ENCODE measurements around the gene NSG2.

Gene NSG2

GRCh38 chr5:174157048-174157447 lies 111.5 kb downstream of the NSG2 start:
- no peak for DNase-seq (ENCODE audit: low spot score)
- TF ChIP-seq CTCF (IDR thresholded peaks at IDR 0.05; ENCODE audit: borderline replicate concordance, control extremely low read depth, extremely low read depth, insufficient read depth, missing control alignments) = no peak
- in situ Hi-C loops (cut with MboI; ENCODE audit: low sequenced_read_pairs, unreplicated experiment) = no loop called here

All from GM13976 (cell line).